GM19043 (cell line): ENCODE data around the gene PRICKLE3.
A peak's percentile ranks its signal among the peaks of the same experiment; 100 is the strongest.

Experiments used
- ATAC-seq: cut with Tn5 transposase; IDR thresholded peaks from one replicate; pipeline ENCODE4 v1.9.1; 2021; ENCODE audit warnings: low read depth; ENCODE audit not compliant: unreplicated experiment

Gene PRICKLE3, protein sequence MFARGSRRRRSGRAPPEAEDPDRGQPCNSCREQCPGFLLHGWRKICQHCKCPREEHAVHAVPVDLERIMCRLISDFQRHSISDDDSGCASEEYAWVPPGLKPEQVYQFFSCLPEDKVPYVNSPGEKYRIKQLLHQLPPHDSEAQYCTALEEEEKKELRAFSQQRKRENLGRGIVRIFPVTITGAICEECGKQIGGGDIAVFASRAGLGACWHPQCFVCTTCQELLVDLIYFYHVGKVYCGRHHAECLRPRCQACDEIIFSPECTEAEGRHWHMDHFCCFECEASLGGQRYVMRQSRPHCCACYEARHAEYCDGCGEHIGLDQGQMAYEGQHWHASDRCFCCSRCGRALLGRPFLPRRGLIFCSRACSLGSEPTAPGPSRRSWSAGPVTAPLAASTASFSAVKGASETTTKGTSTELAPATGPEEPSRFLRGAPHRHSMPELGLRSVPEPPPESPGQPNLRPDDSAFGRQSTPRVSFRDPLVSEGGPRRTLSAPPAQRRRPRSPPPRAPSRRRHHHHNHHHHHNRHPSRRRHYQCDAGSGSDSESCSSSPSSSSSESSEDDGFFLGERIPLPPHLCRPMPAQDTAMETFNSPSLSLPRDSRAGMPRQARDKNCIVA

DNA sequence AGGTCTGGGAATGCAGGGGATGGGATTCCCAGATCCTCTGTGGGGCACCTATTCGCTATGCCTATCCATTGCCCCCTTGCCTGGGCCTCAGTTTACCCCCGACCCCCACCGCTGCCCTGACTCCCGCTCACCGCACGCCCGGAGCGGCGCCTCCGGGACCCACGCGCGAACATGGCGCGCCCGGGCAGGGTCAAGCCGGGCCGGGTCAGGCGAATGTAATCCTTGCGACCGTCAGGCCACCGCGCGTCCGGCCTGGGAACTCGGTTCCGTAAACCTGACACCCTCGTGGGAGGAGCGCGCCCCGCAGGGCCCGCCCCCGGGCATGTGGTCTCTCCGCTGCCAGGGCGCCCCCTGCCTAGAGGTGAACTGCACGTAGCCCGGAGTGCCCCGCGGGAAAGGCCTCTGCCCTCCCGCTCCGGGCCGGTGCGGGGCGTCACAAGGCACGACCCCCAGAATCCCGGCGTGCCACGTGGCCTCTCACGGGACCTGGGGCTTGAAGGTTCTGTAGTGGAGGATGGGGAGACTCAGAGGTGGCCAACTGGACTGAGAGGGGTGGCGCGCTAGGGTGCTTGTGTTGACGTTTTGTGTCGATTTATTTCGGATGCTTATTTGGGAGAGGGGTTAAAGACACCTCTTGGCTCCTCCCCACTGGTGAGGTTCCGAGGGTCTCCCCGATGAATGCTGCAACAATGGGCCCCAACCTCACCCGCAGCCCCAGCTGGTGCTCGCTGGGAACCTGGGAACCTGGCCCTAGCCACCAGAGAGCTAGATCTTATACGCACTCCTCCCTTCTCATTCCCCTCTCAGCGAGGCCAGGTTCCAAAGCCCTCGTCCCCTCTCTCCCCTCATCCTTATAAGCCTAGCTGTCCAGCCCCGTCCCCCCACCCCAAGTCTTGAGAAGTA lies at the start of gene PRICKLE3:
Gene PRICKLE3 (minus strand): TSS at position 249 of the 903 bp plus-strand sequence. CDS start 76 bp downstream, at position 173.
- peak; percentile 32 for ATAC-seq

DNA sequence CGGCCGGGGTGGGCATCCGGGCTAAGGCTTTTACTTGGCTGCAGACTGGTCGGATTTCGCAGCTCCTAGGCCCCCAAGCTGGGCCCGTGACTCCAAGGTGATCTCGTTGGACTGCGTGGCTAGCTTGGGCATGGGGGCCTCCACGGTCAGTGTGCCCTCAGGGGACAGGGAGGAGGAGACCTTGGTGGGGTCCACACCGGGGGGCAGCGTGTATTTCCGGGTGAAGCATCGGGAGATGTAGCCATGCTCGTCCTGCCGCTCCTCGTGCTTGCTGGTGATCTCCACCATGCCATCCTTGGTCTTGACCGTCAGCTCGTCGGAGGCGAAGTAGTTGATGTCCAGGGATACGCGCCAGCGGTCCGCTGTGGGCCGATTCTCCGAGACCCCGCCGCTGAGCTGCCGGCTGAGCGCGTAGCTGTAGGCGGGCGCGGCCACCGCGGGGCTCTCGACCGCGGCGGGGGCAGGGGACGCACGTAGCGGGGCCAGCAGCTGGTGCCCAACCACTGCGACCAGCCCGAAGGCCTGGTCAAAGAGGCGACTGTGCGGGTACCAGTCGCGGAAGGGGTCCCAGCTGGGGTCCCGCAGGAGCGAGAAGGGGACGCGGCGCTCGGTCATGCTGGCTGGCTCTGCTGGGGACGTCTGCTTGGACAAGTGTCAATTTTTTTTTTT lies 47.8 kb upstream of the PRICKLE3 start:
- no peak for ATAC-seq

DNA sequence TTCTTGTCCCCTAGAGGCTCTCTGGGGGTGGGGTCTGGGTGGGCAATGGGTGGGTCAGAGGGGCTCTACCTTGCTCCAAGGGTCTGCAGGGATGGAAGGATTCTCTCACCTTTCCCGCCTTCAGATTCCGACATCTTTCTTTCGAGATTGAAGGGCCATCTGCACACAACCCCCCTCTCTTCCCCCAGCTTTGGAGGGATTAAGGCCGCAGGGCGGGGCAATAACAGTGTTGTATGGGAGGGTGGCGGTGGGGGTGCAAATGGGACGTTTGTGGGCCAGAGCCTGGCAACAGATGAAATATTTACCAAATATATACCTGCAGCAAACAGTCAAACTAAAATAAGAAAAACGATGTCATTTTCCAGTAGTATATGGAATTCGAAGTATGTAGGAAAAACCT lies 47.0 kb upstream of the PRICKLE3 start, which contains the start of gene CACNA1F:
Gene CACNA1F (minus strand): TSS at position 165 of the 400 bp plus-strand sequence. CDS start 31 bp downstream, at position 134.
- ATAC-seq = no peak

DNA sequence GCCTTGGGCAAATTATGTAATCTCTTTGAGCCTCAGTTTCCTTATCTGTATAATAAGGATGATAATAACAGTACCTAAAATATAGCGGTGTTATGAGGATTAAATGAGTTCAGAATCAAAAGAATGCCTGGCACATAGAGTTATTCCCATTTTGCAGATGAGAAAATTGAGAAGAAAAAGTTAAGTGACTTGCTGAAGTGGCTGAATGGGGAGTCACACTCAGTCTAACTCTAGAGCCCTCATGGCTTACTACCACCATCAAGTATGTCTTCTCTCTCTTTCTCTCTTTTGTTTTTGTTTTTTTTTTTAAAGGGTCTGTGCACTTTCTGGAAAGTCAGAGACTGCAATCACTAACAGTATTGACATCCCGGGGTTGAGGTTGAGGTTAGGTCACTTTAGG lies 46.4 kb upstream of the PRICKLE3 start:
- ATAC-seq = no peak

DNA sequence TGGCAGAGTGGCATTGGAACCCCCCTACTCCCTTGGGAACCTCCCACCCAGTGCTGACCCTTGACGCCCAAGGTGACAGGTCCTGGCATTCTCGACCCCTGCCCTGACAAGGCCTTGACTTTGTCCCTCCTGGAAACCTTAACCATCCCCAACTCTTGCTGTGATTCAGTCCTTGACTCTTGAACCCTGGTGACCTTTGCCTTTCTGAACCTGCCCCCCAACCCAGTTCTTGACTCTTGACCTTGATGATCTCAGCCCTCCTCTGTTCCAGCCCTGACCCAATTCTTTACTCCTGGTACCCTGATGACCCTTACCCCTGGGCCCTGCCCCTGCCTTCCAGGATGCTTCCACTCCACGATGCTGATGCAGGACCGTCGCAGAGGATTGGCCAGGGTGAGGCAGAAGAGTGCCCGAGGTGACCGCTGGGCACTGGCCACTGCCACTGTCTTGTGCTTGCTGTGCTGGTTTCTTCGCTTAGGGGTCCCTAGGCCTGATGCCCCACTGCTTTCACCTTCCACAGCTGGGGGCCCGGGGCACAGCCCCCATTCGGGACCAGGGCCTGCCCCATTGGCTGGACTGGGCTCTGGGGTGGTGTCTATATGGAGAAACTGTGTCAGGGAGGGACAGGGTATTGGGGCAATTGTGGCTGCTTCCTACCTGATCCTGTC lies 45.3 kb upstream of the PRICKLE3 start:
- ATAC-seq = no peak

DNA sequence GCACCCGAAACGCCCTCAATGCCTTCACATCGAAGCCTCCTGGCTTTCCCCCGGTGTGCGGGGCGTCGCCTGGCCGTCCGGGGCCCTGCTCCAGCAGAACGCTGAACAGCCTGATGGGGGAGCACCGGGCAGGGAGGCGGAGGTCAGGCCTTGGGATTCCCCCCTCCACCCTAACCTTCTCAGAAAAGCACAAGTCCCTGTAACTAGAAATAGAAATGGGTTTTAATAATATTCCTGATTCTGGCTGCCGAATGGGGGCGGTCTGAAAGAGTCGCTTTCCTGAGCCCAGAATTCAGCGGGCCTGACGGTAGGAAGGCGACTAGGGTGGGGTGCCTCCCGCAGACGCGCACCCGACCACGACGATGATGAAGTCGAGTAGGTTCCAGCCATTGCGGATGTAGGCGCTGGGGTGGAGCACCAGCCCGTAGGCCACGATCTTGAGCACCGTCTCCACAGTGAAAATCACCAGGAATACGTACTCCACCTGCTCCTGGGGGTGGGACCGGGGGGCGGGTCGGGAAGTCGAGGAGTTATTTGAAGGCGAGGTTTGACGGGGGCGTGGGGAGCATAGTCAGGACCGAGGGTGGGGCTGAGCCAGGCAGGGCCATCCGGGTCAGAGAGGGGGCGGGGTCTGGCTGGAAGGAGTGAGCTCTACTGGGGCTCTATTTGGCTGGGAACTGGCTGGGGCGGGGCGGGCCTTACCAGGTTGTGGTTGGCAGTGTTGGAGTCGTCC lies 44.5 kb upstream of the PRICKLE3 start:
- ATAC-seq = peak; percentile 62

DNA sequence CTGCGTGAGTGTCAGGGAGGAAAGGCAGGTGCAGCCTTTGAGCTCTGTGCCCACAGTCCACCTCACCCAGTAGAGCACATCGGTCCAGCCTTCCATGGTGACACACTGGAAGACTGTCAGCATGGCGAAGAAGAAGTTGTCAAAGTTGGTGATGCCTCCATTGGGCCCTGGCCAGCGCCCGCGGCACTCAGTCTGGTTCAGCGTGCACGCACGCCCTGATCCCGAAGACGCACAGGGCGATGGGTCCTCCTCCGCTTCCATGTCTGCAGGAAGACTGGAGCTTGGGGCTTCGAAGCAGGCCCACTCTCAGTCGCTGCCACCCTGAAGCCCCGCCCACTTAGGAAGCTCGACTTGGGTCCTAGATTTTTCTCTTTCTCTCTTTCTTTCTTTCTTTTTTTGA lies 42.0 kb upstream of the PRICKLE3 start:
- ATAC-seq = no peak

DNA sequence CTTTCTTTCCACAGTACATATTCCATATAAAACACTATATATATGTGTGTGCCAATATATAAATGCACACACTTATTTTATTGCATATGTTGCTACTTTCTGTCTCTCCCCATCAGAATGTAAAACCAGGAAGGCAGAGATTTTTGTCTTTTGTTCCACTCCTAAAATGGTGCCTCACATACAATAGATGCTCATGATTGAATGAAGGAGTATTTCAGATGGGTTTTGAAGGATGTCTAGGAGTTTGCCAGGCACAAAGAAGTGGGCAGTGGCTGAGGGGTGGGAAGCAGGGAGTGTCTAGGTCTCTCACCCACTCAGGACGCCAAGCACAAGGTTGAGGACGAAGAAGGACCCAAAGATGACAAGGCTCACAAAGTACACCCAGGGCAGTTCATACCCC lies 41.6 kb upstream of the PRICKLE3 start:
- no peak for ATAC-seq

DNA sequence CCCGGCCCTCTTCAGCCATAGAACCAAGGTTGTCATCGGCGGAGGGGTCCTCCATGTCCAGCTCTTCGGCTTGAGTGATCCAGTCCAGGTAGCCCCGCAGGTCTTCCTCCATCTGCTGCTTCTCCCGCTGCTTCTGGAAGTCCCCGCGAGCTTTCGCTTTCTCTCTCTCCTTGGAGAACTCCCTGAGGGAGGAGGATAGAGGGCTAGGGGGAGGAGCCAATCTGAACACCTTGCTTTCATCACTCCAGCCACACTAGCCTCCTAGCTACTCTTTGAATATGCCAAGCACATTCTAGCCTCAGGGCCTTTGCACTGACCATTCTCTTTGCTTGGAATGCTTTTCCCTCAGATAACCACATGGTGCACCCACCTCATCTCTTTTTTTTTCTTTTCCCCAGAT lies 40.8 kb upstream of the PRICKLE3 start:
- ATAC-seq = no peak

DNA sequence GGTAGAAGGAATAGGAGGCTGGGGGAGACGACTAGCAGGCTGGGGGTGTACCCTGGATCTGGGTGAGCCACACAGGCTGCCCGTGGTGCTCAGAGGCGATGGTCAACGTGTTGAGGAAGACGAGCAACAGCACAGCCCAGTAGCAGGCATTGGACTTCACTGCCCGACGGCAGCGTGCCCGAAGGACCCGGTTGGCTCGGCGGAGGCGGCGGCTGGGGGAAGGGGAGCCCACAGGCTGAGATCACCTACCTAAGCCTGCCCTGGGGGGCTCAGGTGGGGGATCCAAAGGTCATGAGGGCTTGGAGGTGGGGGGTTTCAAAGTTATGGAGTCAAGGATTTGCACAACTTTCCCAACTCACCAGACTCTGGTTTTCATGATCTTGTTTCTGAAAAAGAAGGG lies 39.7 kb upstream of the PRICKLE3 start:
- ATAC-seq = no peak

DNA sequence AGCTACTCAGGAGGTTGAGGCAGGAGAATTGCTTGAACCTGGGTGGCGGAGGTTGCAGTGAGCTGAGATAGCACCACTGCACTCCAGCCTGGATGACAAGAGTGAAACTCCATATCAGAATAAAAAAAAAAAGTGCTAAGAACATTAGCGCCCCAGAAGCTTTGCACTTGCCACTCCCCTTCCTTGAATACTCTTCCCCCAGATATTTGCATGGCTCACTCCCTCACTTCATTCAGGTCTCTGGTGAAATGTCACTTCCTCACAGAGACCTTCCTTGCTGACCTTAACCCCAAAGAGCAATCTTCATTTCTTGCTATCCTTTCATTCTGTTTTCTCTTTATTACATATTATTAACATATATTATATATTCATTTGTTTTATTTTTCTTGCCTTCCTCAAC lies 35.7 kb upstream of the PRICKLE3 start:
- no peak for ATAC-seq

DNA sequence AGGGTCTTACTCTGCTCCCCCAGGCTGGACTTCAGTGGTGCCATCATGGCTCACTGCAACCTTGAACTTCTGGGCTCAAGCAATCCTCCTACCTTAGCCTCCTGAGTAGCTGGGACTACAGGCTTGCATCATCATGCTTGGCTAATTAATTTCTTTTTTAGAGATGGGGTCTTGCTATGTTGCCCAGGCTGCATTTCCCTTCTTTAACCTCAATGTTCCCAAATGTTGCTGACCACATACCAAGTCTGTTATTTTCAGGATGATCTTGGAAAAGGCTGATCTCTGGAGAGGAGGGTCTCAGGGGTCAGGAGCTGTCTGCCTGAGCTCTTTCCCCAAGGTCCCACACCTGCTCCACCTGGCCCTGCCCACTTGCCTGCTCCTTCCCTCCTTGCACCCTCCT lies 33.9 kb upstream of the PRICKLE3 start:
- ATAC-seq = no peak

DNA sequence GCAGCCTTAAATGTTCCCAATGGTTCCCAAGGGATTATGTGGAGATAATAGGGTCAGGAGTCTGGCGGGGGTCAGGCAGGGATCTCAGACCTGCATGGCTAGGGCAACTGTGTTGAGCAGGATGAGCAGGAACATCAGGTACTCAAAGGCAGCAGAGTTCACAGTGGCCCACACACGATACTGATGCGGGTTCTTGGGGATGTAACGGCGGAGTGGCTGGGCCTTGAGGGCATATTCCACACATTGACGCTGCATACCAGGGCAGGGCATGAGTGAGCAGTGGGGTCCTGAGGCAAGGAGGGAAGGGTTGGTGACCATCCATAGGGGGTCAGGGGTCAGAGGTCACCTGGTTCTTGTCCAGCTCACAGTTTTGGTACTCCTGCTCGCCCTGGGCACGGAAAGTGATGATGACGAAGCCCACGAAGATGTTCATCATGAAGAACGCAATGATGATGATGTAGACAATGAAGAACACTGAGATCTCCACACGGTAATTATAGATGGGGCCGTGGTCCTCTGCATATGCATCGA lies 28.9 kb upstream of the PRICKLE3 start:
- ATAC-seq = no peak

DNA sequence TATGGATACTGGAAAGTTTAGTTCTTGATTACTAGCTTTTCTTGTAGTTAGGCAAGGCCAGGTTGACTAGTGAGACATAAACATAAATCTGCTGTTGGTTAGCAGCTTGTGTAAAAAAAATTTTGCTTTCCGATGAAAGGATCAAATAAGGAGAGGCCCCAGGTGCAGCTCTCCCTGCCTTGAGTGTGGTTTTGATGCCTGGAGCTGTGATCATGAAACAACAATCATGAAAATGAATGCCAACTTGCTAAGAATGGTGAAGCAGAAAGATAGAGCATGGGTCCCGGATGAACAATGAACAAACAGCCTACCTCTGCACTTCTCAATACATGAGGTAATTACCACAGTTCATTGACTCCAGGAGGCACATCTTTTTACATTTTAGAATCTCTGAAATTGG lies 28.2 kb upstream of the PRICKLE3 start:
- no peak for ATAC-seq

DNA sequence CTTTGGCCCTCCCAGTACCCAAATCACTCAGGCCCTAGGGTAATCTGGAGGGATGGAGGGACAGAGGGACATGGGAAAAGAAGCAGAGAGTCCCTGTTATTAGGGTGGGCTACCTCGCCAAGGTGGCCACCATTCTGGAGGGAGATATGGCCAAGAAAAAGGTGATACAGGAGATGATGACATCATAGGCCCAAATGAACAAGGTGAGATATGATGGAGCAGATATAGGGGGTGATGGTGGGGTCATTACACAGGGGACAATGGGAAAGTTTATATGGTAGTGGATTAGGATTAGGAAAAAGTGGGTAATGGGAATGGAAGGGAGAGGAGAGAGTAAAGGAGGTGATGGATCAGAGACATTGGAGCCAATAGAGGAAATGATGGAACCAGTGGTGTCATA lies 26.7 kb upstream of the PRICKLE3 start:
- ATAC-seq = no peak

DNA sequence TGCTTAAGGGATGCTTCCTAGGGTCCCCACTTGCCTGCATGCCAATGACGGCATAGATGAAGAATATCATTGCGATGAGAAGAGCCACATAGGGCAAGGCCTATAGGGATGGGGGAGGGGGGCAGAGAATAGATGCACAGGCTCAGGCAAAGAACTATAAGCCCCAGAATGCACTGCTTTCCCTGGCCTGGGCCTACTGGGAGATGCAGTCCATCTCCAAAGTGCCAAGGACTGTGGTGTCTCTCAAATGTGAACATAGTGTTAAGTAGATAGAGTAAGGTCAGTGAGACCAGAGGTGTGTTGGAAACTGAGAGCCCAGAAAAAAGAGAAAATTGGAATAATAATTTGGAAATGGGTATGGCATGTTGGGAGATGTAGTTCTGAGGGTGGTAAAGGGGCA lies 26.0 kb upstream of the PRICKLE3 start:
- ATAC-seq = no peak

DNA sequence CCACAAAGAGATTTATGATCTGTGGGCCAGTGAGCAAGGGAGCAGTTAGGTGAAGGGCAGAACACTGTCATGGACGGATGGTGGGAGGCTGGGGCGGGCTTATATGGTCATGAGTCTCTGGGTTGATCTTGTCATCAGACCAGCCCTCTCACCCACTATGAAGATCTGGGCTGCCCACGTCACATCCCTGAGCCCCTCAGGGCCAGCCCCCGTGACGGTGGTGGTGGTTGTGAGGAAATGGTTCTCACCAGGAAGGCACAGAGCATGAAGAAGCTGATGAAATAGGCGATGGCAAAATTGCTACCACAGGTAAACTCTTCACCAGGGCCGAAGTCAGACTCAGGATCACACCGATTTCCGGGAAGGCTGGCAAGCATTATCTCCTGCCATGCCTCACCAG lies 24.9 kb upstream of the PRICKLE3 start:
- ATAC-seq = no peak

DNA sequence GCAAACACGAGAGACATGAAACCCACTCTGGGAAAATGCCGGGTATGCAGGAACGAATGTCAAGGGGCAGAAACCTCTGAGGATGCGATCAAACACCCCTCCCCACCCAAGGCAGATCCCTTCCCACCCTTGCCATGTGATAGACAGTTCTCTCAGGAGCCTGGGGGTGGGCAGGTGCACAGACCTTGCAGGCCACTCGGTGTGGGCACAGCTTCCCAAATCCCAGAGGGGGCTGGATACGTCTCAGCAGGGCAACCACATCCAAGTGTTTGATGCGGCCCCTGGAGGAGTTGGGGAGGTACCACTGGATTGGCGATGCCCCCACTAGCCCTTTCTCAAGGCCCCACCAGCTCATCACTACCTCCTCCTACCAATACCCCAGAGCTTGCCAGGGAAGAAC lies 24.2 kb upstream of the PRICKLE3 start:
- no peak for ATAC-seq
